ENCODE results near the gene ZNF573. TPM values are rescaled to one million over a fixed set of nuclear protein-coding genes. Genes with fewer than 3 reads are reported as not detected.
A peak's percentile ranks its signal among the peaks of the same experiment; 100 is the strongest.

Gene ZNF573
- total and polyA plus RNA-seq, 2 of the 13 experiments (the other 11 are each of a cell fraction or from before 2014, with no cell fraction given): 3.1 to 9.3 TPM

DNA sequence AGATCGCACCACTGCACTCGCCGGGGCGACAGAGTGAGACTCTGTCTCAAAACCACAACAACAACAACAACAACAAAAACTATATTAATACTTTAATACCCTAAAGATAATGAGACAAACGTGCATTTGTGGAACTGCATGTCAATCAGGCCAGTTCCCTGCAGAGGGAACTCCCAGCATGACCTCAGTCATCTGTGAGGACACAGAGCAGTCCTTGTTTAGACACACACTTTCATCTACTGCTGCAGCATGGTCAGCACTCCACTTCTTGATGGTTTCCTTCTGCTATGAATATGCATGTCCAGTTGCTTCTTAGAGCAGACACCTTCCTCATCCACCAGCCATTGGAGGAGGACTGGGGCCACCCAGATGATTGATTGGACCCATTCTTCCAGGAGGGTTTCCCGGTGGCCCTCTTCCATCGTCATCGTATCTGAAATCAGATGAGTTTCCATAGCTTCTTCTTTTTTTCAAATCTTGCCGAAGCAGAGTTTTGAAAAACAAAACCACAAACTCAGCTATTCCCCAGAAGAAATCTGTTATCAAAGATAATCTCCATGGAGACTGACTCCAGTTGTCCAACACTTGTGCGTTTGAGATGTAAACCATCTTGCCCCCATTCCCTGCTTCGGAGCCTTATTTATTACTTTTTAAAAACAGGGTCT, 86.3 kb downstream of the ZNF573 start:
- Histone ChIP-seq H2AFZ (ENCODE audit: low read length) (no peak overlapping the region), H3K36me3 (replicated peaks in 1 of 2; ENCODE audit: control insufficient read depth in 1 of 2, insufficient read depth in 2 of 2, low read length in 2 of 2) (peaks cover 0 to 5% of the 10 kb centered on the region in 2 experiments; a peak in 2 of 5 replicates), H3K9me3 (ENCODE audit: low read length) (no peaks in the 10 kb centered on the region), H3K27me3 (ENCODE audit: control insufficient read depth in 1 of 2, insufficient read depth in 2 of 2, low read length in 2 of 2) (no peaks in the 10 kb centered on the region; a peak in 1 of 5 replicates), H3K79me2 (ENCODE audit: insufficient read depth, low read length) (peaks cover 4% of the 10 kb centered on the region), H4K20me1 (ENCODE audit: insufficient read depth, low read length) (no peaks in the 10 kb centered on the region), H3K9ac (ENCODE audit: insufficient read depth, low read depth, low read length) (no peak overlapping the region), H3K4me2 (ENCODE audit: low read depth, low read length) (peak overlapping the region; percentile 92; the same call in 1 of the 2 replicates), H3K27ac (ENCODE audit: extremely low read length, insufficient read depth, low read length) (no peak overlapping the region), H3K4me1 (ENCODE audit: insufficient read depth, low read length) (peaks cover 10% of the 10 kb centered on the region; the same call in 1 of the 2 replicates), H3K4me3 (replicated peaks in 1 of 3; ENCODE audit: insufficient read depth in 1 of 3, low read depth in 2 of 3, low read length in 3 of 3) (no peak overlapping the region)
- in situ Hi-C loops (cut with HindIII; ENCODE audit: extremely low pct_ligation_motif_present, low pct_unique_long_range_greater_than_20kb): no loop called here
- intact Hi-C loops (cut with micrococcal nuclease; ENCODE audit: unreplicated experiment): loop anchor here (1.0 to 10.0 kb wide), 3 partner anchors 38 to 228 kb away; partner anchors contain the start of genes ZFP30, ZNF569, ZNF570 and ZNF573
- WGBS (ENCODE audit: low lambda C conversion rate): 89% methylated on average over 11 of the region's 11 CpGs
- DNase-seq (ENCODE audit: low spot score): peak; percentile 7
- no peak for TF ChIP-seq ZSCAN31 (CRISPR knock-in tag; IDR thresholded peaks at IDR 0.05; ENCODE audit: low read depth)
- TF ChIP-seq ZNF451 (CRISPR knock-in tag; IDR thresholded peaks at IDR 0.05): no peak
- no peak for TF ChIP-seq NFYC (CRISPR knock-in tag; IDR thresholded peaks at IDR 0.05)
- no peak for TF ChIP-seq MZF1 (CRISPR knock-in tag; IDR thresholded peaks at IDR 0.05; ENCODE audit: borderline replicate concordance)
- TF ChIP-seq WIZ (CRISPR knock-in tag; IDR thresholded peaks at IDR 0.05): no peak
- peak; percentile 67; the same call in 1 of the 2 replicates for TF ChIP-seq PBX2 (CRISPR knock-in tag; IDR thresholded peaks at IDR 0.05)
- TF ChIP-seq NCOA1 (CRISPR knock-in tag; IDR thresholded peaks at IDR 0.05): no peak
- TF ChIP-seq ZNF564 (CRISPR knock-in tag; IDR thresholded peaks at IDR 0.05): no peak
- 0 out of 2 replicates have a peak, but pooled peaks have one; percentile 29 for TF ChIP-seq ZNF292 (CRISPR knock-in tag; IDR thresholded peaks at IDR 0.05; ENCODE audit: borderline replicate concordance, low read depth)
- no peak for TF ChIP-seq ZNF563 (CRISPR knock-in tag; IDR thresholded peaks at IDR 0.05)
- no peak for TF ChIP-seq THAP11 (CRISPR knock-in tag; IDR thresholded peaks at IDR 0.05)
- TF ChIP-seq, protein P1, sequence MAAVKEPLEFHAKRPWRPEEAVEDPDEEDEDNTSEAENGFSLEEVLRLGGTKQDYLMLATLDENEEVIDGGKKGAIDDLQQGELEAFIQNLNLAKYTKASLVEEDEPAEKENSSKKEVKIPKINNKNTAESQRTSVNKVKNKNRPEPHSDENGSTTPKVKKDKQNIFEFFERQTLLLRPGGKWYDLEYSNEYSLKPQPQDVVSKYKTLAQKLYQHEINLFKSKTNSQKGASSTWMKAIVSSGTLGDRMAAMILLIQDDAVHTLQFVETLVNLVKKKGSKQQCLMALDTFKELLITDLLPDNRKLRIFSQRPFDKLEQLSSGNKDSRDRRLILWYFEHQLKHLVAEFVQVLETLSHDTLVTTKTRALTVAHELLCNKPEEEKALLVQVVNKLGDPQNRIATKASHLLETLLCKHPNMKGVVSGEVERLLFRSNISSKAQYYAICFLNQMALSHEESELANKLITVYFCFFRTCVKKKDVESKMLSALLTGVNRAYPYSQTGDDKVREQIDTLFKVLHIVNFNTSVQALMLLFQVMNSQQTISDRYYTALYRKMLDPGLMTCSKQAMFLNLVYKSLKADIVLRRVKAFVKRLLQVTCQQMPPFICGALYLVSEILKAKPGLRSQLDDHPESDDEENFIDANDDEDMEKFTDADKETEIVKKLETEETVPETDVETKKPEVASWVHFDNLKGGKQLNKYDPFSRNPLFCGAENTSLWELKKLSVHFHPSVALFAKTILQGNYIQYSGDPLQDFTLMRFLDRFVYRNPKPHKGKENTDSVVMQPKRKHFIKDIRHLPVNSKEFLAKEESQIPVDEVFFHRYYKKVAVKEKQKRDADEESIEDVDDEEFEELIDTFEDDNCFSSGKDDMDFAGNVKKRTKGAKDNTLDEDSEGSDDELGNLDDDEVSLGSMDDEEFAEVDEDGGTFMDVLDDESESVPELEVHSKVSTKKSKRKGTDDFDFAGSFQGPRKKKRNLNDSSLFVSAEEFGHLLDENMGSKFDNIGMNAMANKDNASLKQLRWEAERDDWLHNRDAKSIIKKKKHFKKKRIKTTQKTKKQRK (IDR thresholded peaks at IDR 0.05; ENCODE audit: low read length): no peak
- TF ChIP-seq YEATS4 (CRISPR knock-in tag; IDR thresholded peaks at IDR 0.05; ENCODE audit: borderline replicate concordance): no peak
- ChIA-PET POLR2A (interaction anchor here (0.6 to 1.3 kb wide), 6 partner anchors 9 to 831 kb away, joined by 3 to 13 read pairs (median 7); partner anchors contain the start of genes ZFP30, ZNF540, ZNF571 and ZNF573), CTCF (ENCODE audit: low intra/inter-chr PET ratio, low total read pairs) (no interaction called here)
- no peak for FAIRE-seq
- ATAC-seq: no peak
- BruUV-seq (replicated peaks): no TSS peak

Data from HepG2 (cell line).